Type B pancreatic cell (in vitro differentiated cells): ENCODE data around the gene NCR2. TPM values are rescaled to one million over a fixed set of nuclear protein-coding genes. Genes with fewer than 3 reads are reported as not detected.

Experiments
- DNase-seq: peaks from one replicate; pipeline ENCODE4 v3.0.0; 2021; ENCODE audit warnings: mixed read lengths; ENCODE audit not compliant: unreplicated experiment; ENCODE audit errors: extremely low spot score
- H3K27ac Mint-ChIP-seq: 2 replicates; pipeline ENCODE4 v1.8.0; 2021; ENCODE audit warnings: mild to moderate bottlenecking, mixed read lengths
- H3K27me3 Mint-ChIP-seq: 2 replicates; pipeline ENCODE4 v1.8.0; 2021; ENCODE audit warnings: mixed read lengths
- H3K36me3 Mint-ChIP-seq: 2 replicates; pipeline ENCODE4 v1.8.0; 2021; ENCODE audit warnings: mixed read lengths
- H3K4me1 Mint-ChIP-seq: one replicate; pipeline ENCODE4 v1.8.0; 2021; ENCODE audit warnings: mixed read lengths; ENCODE audit not compliant: unreplicated experiment
- H3K4me3 Mint-ChIP-seq: 2 replicates; pipeline ENCODE4 v1.8.0; 2021; ENCODE audit warnings: mild to moderate bottlenecking, mixed read lengths
- H3K9me3 Mint-ChIP-seq: 2 replicates; pipeline ENCODE4 v1.8.0; 2021; ENCODE audit warnings: mixed read lengths
- total RNA-seq: library from RNA; stranded (reverse); gene quantifications from 2 replicates; pipeline ENCODE4 v1.2.1, GENCODE V29; 2021; ENCODE audit warnings: low replicate concordance
- TF ChIP-seq, protein P1 (sequence below): fragments of 200-600 bp; sonication (generic); conservative IDR thresholded peaks from 2 replicates; pipeline ENCODE4 v1.5.0; 2021; ENCODE audit warnings: antibody characterized with exemption, mild to moderate bottlenecking

Gene NCR2
- total RNA-seq, 1 donor from 2014 or later: not detected

DNA sequence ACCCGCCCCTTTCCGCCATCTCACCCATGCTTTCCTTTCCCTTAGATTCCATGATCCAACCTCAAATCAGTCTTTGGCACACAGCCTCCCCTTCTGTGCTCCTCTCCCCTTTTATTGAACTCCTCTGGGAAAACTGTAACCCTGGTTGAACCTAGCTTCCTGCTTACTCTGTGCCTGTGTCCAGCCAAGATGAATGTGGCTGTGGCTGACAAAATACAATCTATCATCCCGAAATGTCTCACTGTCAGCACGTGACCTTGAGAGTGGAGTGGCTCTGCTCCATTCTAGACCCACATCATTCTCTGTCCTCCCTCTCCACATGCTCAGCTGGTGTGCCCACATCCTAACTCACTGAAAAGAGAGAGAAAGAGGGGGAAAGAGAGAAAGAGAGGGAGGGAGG lies 11.0 kb downstream of the NCR2 start:
- peaks cover 14% of the 10 kb centered on the region for H3K4me1 Mint-ChIP-seq
- peak; percentile 40 for DNase-seq
- H3K27ac Mint-ChIP-seq: no peak overlapping the region
- peaks cover 17% of the 10 kb centered on the region for H3K9me3 Mint-ChIP-seq
- H3K27me3 Mint-ChIP-seq: peaks cover 50% of the 10 kb centered on the region
- TF ChIP-seq, protein P1, sequence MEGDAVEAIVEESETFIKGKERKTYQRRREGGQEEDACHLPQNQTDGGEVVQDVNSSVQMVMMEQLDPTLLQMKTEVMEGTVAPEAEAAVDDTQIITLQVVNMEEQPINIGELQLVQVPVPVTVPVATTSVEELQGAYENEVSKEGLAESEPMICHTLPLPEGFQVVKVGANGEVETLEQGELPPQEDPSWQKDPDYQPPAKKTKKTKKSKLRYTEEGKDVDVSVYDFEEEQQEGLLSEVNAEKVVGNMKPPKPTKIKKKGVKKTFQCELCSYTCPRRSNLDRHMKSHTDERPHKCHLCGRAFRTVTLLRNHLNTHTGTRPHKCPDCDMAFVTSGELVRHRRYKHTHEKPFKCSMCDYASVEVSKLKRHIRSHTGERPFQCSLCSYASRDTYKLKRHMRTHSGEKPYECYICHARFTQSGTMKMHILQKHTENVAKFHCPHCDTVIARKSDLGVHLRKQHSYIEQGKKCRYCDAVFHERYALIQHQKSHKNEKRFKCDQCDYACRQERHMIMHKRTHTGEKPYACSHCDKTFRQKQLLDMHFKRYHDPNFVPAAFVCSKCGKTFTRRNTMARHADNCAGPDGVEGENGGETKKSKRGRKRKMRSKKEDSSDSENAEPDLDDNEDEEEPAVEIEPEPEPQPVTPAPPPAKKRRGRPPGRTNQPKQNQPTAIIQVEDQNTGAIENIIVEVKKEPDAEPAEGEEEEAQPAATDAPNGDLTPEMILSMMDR: no peak
- no peak overlapping the region for H3K4me3 Mint-ChIP-seq
- H3K36me3 Mint-ChIP-seq: no peaks in the 10 kb centered on the region

- no peak overlapping the region for H3K4me3 Mint-ChIP-seq
- H3K36me3 Mint-ChIP-seq: no peaks in the 10 kb centered on the region
- H3K27ac Mint-ChIP-seq: no peak overlapping the region
- H3K9me3 Mint-ChIP-seq: peaks cover 17% of the 10 kb centered on the region
- peaks cover 9% of the 10 kb centered on the region for H3K4me1 Mint-ChIP-seq
- DNase-seq: peak; percentile 32
- H3K27me3 Mint-ChIP-seq: peaks cover 49% of the 10 kb centered on the region
- TF ChIP-seq, protein P1: no peak
Observed at GRCh38 chr6:41347378-41348050, 12.1 kb downstream of the NCR2 start.

DNA sequence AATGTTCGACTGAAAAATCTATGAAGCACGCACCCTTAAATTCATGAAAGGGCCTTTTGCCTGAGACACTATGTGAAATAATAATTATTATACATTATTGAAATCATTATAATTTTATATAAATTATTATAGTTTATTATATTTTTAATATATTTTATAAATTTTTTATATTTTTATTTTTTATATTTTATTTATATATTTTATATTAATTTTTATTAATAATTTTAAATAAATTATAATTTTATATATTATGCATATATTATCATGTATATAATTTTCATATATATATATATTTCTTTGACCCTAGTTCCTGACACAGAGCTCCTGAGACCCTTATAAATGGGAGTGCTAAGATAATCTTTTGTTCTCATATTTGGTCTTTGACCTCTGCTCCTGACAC lies 13.5 kb downstream of the NCR2 start:
- no peaks in the 10 kb centered on the region for H3K36me3 Mint-ChIP-seq
- H3K9me3 Mint-ChIP-seq: peaks cover 17% of the 10 kb centered on the region
- no peak overlapping the region for H3K4me3 Mint-ChIP-seq
- peaks cover 4% of the 10 kb centered on the region for H3K4me1 Mint-ChIP-seq
- peaks cover 41% of the 10 kb centered on the region for H3K27me3 Mint-ChIP-seq
- no peak overlapping the region for H3K27ac Mint-ChIP-seq
- TF ChIP-seq, protein P1: no peak
- DNase-seq: no peak

DNA sequence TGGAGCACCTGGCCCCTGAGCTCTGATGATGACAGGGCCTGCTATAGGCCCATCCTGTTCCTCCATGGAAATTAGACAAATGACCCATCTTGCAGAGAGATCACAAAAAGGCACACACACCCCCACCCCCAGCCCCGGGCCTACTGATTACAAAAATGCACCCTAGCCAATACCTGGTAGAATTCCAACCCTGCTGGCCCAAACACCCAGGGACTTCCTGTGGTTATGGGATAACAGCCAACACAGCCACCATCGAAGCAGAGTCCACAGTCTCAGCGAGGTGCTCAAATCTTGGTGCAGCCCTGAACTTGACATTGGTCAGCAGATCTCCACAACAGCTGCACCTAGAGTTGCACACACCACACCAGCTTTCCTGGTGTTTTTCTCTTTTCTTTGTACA lies 17.0 kb downstream of the NCR2 start:
- peaks cover 22% of the 10 kb centered on the region for H3K27me3 Mint-ChIP-seq
- no peak overlapping the region for H3K4me3 Mint-ChIP-seq
- no peaks in the 10 kb centered on the region for H3K36me3 Mint-ChIP-seq
- peak; percentile 43 for DNase-seq
- TF ChIP-seq, protein P1: no peak
- H3K27ac Mint-ChIP-seq: no peak overlapping the region
- H3K9me3 Mint-ChIP-seq: peaks cover 14% of the 10 kb centered on the region
- no peaks in the 10 kb centered on the region for H3K4me1 Mint-ChIP-seq

GRCh38 chr6:41352907-41353306 lies 17.5 kb downstream of the NCR2 start:
- no peak overlapping the region for H3K4me3 Mint-ChIP-seq
- TF ChIP-seq, protein P1: no peak
- peaks cover 22% of the 10 kb centered on the region for H3K27me3 Mint-ChIP-seq
- no peaks in the 10 kb centered on the region for H3K36me3 Mint-ChIP-seq
- H3K4me1 Mint-ChIP-seq: no peaks in the 10 kb centered on the region
- H3K9me3 Mint-ChIP-seq: peaks cover 9% of the 10 kb centered on the region
- DNase-seq: peak; percentile 32
- H3K27ac Mint-ChIP-seq: no peak overlapping the region
